ENCODE data around the gene EIF2D.
"Not testable (repeated sequence)": the region's sequence is repeated elsewhere in the genome, so short reads cannot be mapped to it uniquely, and the experiment has no call there.

The EIF2D gene

GRCh38 chr1:206612129-206612876, at the start of gene EIF2D:
Gene EIF2D (minus strand): TSS chr1:206612465. CDS start chr1:206612342, 123 bp downstream.
- peak; percentile 81 for DNase-seq (ENCODE audit: low read depth)

GRCh38 chr1:206661161-206661820, 49.0 kb upstream of the EIF2D start:
- no peak for DNase-seq (ENCODE audit: low read depth)

GRCh38 chr1:206660136-206660535, 47.9 kb upstream of the EIF2D start:
- DNase-seq (ENCODE audit: low read depth): no peak

GRCh38 chr1:206658981-206659273, 46.7 kb upstream of the EIF2D start:
- DNase-seq (ENCODE audit: low read depth): no peak

- no peak for DNase-seq (ENCODE audit: low read depth)
Measured at GRCh38 chr1:206658264-206658980, 46.2 kb upstream of the EIF2D start.

GRCh38 chr1:206657751-206658150, 45.5 kb upstream of the EIF2D start:
- DNase-seq (ENCODE audit: low read depth): no peak

GRCh38 chr1:206656936-206657335, 44.7 kb upstream of the EIF2D start:
- DNase-seq (ENCODE audit: low read depth): no peak

GRCh38 chr1:206655471-206655882, 43.2 kb upstream of the EIF2D start:
- no peak for DNase-seq (ENCODE audit: low read depth)

- no peak for DNase-seq (ENCODE audit: low read depth)
Measured at GRCh38 chr1:206654828-206655227, 42.6 kb upstream of the EIF2D start.

GRCh38 chr1:206653715-206654459, 41.6 kb upstream of the EIF2D start:
- DNase-seq (ENCODE audit: low read depth): no peak

GRCh38 chr1:206651958-206652890, 40.0 kb upstream of the EIF2D start:
- no peak for DNase-seq (ENCODE audit: low read depth)

- no peak for DNase-seq (ENCODE audit: low read depth)
Measured at GRCh38 chr1:206651014-206651413, 38.7 kb upstream of the EIF2D start.

- no peak for DNase-seq (ENCODE audit: low read depth)
Measured at GRCh38 chr1:206649261-206649921, 37.1 kb upstream of the EIF2D start.

- no peak for DNase-seq (ENCODE audit: low read depth)
Measured at GRCh38 chr1:206647224-206647623, 35.0 kb upstream of the EIF2D start.

GRCh38 chr1:206646504-206646903, 34.2 kb upstream of the EIF2D start:
- no peak for DNase-seq (ENCODE audit: low read depth)

GRCh38 chr1:206643118-206643698, 30.9 kb upstream of the EIF2D start:
- no peak for DNase-seq (ENCODE audit: low read depth)

GRCh38 chr1:206642074-206642473, 29.8 kb upstream of the EIF2D start:
- DNase-seq (ENCODE audit: low read depth): not testable (repeated sequence)

GRCh38 chr1:206637605-206638004, 25.3 kb upstream of the EIF2D start:
- no peak for DNase-seq (ENCODE audit: low read depth)

- DNase-seq (ENCODE audit: low read depth): no peak
Measured at GRCh38 chr1:206636671-206637070, 24.4 kb upstream of the EIF2D start.

GRCh38 chr1:206635978-206636345, 23.7 kb upstream of the EIF2D start:
- no peak for DNase-seq (ENCODE audit: low read depth)

Measured in CMK (cell line).